Measurements from ENCODE around the gene CCNJL.

CCNJL gene

DNA sequence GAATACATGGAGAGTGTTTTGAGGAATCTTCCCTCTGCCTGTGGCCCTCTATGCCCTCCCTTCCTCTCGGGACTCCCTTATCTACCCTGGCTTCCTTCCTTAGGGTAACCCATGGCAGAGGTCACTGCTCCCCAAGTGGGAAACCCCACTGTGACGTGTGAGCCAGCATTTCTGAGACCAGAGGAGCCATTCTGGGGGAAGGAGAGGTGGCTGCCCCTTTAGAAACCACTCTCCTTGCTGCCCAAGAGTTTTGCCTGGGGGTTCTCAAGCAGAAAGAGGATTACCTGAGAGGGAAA lies 23.1 kb downstream of the CCNJL start:
- no peak for DNase-seq

DNA sequence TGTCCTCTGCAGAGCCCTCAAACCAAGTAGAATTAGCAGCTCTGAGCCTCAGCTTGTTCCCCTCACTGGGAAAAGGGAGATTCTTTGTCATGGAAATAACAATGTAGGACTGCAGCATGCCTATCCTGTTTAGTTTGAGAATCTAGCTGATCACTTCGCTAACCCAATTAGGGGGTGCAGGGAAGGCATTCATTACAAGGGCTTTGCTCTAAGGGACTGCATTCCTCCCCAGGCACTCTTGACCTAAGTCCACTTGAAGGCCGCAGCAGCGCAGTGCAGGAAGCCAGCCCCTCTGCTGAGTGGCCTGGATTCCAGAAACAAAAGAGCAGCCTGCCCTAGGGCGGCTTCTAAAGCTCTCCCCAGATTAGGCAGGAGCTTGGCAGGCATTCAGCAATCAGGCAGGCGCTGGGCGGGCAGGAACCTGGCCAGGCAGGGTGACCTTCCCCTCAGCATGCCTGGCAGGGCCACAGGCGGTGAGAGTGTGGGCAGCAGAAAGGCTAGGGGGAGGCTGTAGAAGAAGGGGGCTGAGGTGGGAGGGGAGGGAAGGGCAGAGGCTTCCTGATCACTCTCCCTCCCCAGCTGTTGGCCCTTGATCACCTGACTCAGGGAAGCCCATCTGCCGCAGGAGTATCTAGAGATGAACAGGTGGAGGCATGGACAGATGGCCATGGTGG lies 24.8 kb downstream of the CCNJL start:
- DNase-seq: no peak

DNA sequence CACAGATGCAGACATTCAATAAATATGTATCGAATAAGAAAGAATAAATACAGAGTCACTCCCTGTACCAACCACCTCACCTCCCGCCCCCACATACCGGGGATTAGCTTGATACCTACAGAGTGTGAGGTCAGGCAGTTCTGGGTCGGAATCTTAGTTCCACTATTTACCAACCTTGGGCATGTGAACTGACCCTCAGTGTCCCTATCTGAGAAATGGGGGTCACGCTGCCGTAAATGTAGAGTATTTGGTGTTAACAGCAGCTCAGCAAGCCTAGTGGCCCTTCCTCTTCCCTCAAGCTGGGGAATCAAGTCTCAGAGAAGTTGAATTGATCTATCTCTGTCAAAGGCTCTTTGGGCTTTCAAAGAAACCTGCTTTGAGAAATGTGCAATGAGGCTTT lies 25.4 kb downstream of the CCNJL start:
- DNase-seq: no peak

DNA sequence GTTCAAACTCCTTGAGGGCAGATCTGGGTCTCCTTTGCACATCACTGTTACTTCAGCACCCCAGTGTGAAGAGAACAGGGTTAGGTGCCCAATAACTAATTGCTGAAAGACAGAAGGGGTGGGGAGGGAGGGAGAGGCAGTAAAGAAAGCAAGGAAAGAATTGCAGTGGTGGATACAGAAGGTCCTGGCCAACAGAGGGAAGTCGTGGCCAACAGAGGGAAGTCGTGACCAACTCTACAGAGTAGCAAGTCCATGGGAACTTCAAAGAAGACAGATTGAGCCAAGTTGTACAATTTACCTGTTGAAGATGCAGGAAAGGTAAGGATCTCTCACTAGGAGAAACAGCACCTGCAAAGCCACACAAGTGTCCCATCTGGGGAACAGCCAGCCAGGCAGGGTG lies 27.0 kb downstream of the CCNJL start:
- no peak for DNase-seq

DNA sequence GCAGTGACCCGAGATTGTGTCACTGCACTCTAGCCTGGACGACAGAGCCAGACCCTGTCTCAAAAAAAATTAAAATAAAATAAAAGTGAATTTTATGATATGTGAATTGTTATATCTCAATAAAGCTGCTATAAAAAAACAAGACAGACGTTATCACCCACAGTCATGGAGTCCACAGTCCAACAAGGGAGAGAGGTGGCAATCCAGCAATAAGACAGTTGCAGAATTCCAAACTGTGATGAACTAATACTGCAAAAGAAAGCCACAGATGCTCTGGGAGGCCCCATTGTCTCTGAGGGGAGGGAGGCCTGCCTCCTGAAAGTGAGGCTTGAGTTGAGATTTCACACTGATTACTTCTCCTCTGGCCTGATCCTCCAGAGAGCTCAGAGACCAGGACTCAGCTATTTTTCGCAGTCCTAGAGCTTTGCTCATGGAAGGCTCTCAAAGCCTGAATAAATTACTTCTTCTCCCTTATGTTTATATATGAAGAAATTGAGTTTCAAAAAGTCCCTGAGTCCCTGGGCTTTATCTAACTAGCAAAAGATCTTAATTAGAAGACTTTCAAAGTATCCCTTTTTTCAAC lies 28.0 kb downstream of the CCNJL start:
- no peak for DNase-seq

DNA sequence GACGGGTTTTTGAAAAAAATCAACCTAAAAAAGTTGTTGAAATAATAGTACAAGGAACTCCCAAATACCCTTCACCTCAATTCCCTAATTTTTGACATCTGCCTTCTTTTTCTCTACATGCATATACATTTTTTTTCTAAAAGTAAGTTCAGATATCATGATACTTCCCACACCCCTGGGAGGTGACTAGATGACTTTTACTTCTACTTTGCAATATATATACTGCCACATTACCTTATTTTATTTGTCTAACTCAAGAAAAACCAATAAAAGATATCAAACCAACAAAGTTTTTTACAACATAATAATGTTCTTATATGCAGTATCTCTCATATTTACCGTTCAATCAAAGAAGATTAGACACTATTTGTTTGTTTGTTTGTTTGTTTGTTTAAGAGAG lies 31.1 kb downstream of the CCNJL start:
- DNase-seq: no peak

DNA sequence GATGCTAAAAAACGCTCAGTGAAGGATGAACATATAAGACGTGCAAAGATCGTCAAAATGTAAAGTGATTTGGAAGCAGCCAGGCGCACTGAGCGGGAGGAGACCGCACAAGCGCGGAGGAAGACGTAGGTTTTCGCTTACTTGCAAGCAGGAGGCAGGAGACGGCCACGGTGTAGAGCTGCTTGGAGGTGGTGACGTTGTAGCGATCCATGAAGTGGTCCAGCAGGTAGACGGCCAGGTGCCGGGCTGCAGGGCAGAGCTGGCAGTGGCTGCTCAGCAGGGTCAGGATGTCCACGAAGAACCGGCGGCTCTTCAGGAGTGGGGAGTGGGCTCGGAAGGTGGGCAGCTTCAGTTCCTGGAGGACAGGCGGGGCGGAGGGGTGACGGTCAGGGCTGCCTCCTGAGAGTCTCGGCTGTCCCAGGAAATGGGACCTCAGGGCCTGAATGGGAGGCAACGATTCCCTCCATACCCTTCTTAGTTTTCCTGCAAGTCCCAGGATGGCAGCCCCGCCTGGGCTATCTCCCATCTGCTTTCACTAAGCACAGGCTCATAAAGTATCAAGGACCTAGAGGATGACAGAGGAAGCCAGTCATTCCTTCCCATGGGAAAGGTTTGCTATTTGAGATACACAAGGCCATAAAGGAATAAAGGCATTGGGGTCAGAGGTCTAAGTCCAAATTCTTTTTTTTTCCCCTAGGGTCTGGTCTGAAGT lies 31.8 kb downstream of the CCNJL start:
- DNase-seq: no peak

DNA sequence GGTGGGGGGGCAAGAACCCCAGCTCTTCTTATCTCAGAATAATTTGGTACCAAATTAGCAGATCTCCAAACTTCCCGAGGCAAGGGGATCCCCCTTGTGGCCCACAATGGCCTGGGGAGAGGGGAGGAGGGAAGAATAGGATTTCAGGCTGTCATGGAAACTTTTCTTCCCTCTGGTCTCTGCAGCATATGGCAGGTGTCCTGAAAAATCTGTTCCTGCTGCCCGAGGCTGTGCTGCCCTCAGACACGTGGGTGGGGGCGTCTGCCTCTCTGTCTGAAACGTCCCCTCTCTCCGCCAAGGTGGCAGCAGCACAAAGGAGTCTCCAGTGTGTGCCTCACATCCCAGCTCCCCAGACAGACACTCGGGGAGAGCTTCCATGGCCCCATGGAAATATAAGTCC lies 34.0 kb downstream of the CCNJL start:
- DNase-seq: no peak

DNA sequence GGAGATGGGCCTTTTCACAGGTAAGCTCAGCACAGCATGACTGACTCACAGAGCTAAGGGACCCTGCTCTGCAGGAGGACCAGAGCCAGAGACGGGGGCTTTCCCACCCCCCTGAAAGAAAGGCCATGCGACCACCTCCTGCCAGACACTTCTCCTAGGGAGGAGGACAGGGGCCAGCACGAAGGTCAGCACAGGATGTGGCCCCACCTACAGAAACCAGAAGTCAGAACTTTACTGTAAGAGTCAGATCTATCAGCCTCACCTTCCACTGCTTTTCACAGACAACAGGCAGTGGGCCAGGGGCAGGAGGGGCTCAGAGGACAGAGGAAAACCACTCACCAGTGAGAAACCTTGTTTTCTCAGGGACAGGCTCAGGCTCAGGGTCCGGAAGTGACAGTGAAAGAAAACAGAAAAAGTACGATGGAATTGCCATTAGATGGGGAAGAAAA lies 37.9 kb downstream of the CCNJL start:
- DNase-seq: no peak

DNA sequence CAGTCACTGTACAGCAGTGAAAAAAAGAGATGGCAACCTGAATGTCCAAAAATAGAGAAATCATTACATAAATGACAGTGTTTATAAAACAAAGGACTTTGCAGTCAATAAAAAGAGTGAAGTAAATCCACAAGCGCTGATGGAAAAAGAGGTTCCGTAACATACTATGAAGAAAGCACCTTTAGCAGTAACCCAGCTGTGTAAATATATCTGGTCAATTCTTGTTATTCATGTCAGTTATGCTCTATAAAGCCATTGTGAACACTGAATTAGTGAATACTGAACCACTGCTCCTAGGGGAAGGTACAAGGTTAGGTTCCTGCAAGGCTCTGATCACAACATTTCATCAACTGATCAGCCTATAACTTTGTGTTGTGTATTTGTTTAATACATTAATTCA lies 39.5 kb downstream of the CCNJL start:
- DNase-seq: no peak

DNA sequence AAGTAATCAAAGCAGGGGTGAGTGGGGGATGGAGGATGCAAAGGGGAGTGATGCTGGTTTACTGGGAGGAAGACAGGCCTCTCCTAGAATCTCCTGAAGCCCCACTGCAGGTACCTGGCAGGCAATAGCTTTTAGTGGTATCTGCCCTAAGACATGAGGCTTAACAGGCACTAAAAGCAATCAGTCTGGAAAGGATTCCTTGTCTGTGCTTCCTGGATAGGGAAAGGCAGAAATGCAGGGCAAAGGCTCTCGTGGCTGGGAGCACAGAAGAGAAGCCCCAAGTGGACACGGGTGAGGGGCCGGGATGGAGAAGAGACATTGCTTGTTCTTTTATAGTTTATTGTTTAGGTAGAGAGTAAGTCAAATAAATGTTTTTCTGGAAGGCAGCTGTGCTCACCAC lies 40.1 kb downstream of the CCNJL start:
- no peak for DNase-seq

DNA sequence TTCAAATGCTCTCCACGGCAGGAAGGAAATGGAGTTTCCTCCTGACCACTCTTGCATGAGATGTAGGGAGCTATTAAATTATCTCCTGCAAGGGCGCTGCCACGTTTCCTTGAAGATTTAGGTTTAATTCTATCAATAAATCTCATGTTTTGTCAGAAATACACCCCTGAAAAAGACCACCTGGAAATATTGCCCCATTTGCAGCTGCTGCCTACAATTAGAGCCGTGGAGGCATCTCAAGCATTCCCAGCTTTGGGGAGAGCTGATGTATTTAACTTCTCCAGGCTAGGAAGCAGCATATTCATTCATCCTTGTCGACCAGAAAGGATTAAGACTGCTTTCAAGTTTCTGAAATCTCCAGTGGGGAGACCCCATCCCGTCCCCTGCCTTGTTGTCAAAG lies 40.5 kb downstream of the CCNJL start:
- DNase-seq: no peak

DNA sequence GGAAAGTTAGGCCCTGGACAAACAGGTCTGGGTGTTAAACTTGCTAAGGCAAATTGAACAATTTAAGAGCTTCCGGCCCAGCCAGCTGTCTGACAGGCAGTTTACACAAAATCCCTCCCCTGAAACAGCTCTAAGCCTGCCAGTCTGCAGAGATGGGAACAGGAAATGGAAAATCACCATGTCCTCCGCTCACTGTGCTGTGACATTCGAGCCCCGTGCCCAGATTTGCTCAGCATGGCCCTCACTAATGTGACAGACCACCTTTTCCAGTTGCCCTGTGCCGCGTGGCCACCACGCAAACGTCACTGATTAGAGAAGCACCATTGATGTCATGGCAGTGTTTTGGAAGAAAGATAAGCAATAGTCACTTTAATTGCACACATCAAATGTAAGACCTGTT lies 41.0 kb downstream of the CCNJL start:
- no peak for DNase-seq

DNA sequence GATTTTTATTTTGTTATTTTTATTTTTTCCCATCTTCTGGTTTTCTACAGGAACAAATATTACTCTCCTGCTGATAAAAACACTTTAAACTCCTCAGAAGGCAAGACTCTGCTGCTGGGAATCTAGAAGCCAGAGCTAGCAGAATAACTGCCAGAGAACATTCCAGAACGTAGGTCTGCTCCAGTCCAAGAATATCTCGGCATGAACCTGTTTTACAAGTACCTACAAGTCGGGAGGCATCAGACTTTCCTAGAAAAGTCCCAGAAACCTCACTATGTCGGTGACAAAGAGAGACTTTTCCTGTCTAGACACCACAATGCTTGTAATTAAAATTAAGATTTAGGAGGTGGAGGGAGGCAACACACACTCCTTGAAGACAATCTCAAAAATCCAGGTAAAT lies 41.7 kb downstream of the CCNJL start:
- no peak for DNase-seq

DNA sequence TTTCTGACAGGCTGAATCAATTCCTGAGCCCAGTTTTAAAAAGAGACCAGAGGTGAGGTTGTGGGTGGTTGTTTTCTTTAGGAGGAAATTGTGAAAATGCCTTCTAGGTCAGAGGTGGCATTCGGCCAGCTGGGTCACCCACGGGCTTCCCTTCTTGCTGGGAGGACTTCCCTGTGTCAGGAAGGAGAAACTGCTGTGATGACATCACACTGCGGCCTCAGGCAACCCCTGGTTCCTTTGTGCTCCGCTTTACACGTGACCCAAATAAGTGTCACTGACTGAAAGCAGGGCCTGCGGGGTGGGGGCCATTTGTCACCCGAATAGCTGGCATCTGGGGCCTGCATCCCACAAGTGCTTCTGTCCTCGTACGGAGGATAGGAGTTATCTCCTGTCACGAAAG lies 43.3 kb downstream of the CCNJL start:
- DNase-seq: no peak

DNA sequence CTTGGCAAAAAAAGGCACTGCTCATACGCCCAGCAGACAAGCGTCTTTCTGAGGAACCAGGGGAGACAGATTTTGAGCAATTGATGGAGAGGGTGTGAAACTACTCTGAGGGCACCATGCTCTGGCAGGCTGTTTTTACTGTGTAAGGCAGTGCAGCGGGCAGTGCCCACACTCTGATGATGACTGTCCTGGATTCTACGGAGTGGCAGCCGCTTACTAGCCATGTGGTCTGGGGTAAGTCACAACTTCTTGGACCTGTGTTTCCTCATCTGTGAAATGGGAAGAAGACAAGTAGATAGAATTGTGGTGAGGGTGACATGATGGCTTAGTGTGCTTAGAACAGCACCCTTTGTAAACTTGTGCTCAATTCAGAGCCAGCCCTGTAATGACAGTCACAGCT lies 44.2 kb downstream of the CCNJL start:
- no peak for DNase-seq

DNA sequence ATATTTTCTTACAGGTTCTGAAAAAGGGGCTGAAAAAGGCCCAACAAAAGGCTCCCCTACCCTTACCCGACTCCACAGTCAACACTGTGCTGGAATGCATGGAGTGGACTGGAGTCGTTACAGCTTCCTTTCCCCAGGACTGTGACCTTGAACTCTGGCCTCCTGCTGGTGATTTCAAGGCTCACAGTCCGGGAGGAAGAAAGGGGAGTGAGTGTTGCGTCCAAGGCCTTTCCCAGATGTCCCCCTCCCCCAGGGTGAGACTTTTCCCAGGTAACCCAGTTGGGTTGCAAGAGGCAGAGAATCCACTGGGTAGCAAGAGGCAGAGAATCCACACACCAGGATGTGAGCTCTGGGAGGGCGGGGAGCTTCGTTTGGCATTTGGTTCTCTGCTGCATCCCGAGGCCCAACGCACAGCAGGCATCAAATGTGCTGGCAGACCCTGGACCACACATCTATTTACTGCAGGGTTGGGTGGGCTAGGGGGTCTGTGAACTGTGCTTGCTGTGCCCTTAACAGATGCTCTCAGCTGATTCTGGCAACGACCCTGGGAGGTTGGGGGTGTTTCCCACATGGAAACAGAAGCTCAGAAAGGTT lies 45.5 kb downstream of the CCNJL start:
- DNase-seq: no peak

DNA sequence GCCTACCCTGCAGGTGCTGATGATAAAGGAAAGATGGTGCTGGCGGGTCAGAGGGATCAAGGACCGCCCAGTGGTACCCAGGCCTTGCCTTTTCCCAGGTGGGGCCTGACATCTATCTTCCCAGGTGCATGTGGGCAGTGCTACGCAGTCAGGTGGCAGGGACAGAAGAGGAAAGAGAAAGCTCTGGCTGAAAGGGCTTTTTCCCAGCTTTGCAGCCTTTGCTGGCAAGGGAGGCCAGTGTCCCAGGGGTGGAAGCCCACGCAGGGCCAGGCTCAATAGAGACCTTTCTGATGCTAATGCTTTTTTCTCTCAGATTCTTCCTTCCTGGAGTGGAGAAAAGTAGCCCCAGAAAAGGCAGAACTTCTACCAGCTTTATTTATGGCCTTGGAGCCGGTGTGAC lies 46.3 kb downstream of the CCNJL start:
- DNase-seq: no peak

DNA sequence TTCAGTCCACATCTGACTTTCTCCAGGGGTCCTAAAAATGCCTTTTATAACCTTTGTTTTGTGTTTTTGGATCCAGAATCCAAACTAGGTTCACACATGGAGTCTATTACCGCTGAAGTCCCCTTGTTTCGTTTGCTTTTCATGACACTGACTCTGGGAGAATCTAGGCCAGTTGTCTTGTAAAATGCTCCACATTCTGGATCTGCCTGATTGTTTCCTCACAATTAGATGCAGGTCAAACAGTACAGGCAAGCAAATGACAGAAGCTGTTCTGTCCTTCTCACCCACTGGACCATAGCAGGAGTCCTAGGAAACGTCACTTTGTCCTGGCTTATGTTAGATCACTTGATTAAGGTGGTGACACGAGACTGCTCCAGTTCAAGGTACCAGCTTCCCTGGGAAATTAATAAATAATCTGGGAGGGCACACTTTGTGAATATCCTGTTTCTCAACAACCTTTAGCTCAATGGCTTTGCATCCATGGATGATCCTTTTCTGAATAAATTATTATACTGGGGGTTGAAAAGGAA lies 49.0 kb downstream of the CCNJL start:
- DNase-seq: no peak

DNA sequence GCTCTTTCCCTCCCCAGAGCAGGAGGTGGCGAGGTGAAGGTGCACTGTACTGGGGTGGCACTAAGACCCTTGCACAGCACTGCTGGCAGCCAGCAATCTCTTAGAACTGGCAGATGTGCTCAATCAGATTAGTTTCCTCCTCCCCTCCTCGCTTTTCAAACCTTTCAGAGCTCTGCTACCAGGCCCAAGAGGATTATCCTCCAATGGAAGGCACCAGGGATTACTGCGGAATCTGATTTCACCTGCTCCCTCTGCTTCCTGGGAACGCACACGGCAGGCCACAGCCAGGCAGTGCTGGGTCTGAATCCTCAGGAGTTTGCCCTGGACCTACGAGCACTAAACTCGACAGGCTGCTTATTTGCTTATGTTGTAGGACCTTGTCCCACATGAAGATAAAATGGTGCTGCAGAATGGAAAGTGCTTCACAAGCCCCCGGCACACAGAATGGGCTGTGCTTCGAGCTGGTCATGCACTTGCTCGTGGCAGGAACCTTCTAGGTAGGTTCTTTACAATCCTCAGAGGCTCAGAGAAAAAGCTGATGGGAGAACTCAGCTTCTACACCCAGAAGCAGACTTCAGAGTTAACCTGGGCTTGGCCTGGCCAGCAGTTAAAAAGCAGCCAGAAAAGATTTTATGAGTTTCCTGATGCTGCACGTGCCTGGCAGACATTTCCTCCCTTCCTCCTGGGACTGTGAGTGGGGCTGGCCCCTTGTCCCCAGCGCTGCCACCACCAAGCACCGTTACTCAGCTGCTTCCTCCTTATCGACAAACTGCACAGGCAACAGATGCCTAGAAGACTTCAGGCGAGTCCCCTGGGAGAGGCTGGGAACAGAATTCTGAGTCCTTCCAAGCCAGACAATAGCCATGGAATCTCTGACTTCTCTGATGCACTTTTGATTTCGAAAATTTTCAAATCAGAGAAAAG lies 50.0 kb downstream of the CCNJL start:
- no peak for DNase-seq

DNA sequence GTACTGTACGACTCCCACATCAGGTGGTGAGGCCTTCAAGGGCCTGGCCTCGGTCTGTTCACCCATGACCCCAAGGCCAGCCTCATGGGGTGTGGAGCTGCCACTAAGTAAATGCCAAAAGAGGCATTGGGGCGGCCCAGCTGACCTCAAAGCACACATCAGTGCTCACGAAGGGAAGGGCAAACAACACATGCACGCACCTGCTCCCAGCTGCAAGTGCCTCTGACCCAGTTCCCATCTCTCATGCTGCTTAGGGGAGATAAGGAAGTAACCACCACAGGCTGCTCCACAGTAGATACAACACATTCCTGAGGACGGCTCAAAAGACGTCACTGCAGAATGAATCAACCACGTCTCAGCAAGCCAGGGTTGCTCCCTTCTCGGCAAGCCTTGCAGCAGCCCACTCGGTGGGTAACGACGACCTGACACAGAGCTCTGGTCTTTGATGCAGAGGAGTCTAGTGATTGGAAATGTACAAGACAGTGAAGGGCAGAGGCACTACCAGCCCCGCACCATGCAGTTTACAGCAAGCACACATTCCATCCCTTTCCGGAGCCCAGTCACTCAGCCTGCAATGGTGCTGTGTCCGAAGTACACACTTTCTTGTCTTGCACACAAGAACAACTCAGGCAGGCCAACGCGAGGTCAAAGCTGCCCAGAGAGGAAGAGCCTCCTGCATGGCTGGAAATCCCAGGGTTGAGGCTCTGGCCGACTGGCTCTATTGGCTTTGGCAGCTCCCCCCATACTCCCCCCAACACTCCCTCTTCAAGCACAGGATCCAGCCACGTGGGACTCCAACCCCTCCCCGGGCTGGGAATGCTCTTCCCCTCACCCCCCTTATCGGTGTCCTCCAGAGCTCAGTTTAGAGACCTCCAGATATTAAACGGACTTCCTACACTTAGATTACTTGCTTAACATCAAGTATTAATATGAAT lies 51.2 kb downstream of the CCNJL start:
- DNase-seq: no peak

Measured in 8988T (cell line).